Panc1 (cell line): ENCODE results near the gene MRAS. TPM values are rescaled to one million over a fixed set of nuclear protein-coding genes. Genes with fewer than 3 reads are reported as not detected.

Experiments used
- ATAC-seq: fragments of 200-7000 bp; cut with Tn5 transposase; 2 replicates; pipeline ENCODE4 v1.9.1; 2020; ENCODE audit warnings: mild to moderate bottlenecking, moderate library complexity
- BruUV-seq: library from RNA; stranded (reverse); fragments of 400-500 nt; replicated peaks from 2 replicates; lab custom pipeline; 2021; lab: Mats Ljungman, UMichigan
- CTCF ChIA-PET: fragments of 300-600 bp; sonication (Branson Sonifier 250); formaldehyde crosslinking; loops from one replicate; lab custom pipeline; 2022; ENCODE audit warnings: antibody characterized with exemption; lab: Charles Lee
- POLR2A ChIA-PET: fragments of 300-600 bp; sonication (Branson Sonifier 250); formaldehyde crosslinking; loops from one replicate; lab custom pipeline; 2022; ENCODE audit warnings: antibody characterized with exemption; lab: Charles Lee
- DNase-seq: peaks from one replicate; pipeline ENCODE4 v3.0.0-alpha.2; 2010; ENCODE audit warnings: low read depth, low spot score
- H3K27ac ChIP-seq: 2 replicates; pipeline ENCODE4 v1.5.1; 2011; ENCODE audit warnings: mild to moderate bottlenecking, low read length, inconsistent platforms
- H3K27me3 ChIP-seq: fragments of 200-500 bp; sonication (Bioruptor generic); 2 replicates; pipeline ENCODE4 v1.6.0; 2014; ENCODE audit warnings: low read length, inconsistent platforms; ENCODE audit not compliant: control insufficient read depth, insufficient read depth
- H3K36me3 ChIP-seq: fragments of 200-500 bp; sonication (Bioruptor generic); 2 replicates; pipeline ENCODE4 v1.5.1; 2014; ENCODE audit warnings: inconsistent platforms, mild to moderate bottlenecking, low read length, moderate library complexity; ENCODE audit not compliant: control insufficient read depth, insufficient read depth
- H3K4me1 ChIP-seq: 2 replicates; pipeline ENCODE4 v1.5.1; 2011; ENCODE audit warnings: inconsistent platforms, mild to moderate bottlenecking, low read length, moderate library complexity; ENCODE audit not compliant: control insufficient read depth, insufficient read depth
- H3K4me3 ChIP-seq, 2 experiments: 2 replicates each; pipeline ENCODE4 v1.5.1; 2011 to 2012; ENCODE audit warnings: low read depth in 2 of 2, low read length in 2 of 2, mild to moderate bottlenecking in 2 of 2, inconsistent platforms in 1 of 2, moderate library complexity in 1 of 2
- H3K9me3 ChIP-seq: fragments of 200-500 bp; sonication (Bioruptor generic); 2 replicates; pipeline ENCODE4 v1.5.1; 2014; ENCODE audit warnings: low read depth, mild to moderate bottlenecking, inconsistent platforms, low read length, moderate library complexity; ENCODE audit not compliant: control insufficient read depth, insufficient read depth
- POLR2AphosphoS5 ChIP-seq: IDR thresholded peaks from 2 replicates; pipeline ENCODE4 v1.6.1; 2012; ENCODE audit warnings: mild to moderate bottlenecking, low read depth, low read length, moderate library complexity
- SIN3A ChIP-seq: IDR thresholded peaks from 2 replicates; pipeline ENCODE4 v1.6.1; 2012; ENCODE audit warnings: low read depth, mild to moderate bottlenecking, low read length, moderate library complexity, borderline replicate concordance; ENCODE audit not compliant: insufficient read depth
- TCF7L2 ChIP-seq: IDR thresholded peaks from 2 replicates; pipeline ENCODE4 v1.6.1; 2011; ENCODE audit warnings: mild to moderate bottlenecking, low read depth, low read length, inconsistent platforms
- in situ Hi-C: cut with HindIII; loops from 2 replicates; pipeline ENCODE4 v1.10.0; 2016; ENCODE audit warnings: low sequenced_read_pairs, low pct_unique_long_range_greater_than_20kb
- intact Hi-C: fragments of 100-400 bp; cut with micrococcal nuclease; formaldehyde crosslinking; loops from one replicate; pipeline ENCODE4 v1.10.0; 2022; ENCODE audit not compliant: unreplicated experiment
- total RNA-seq: library from RNA; stranded (reverse); gene quantifications from one replicate; pipeline ENCODE4 v1.2.1, GENCODE V29; 2021; ENCODE audit not compliant: unreplicated experiment
- TF ChIP-seq, protein P1 (sequence below), 2 experiments: IDR thresholded peaks; 2 replicates each; pipeline ENCODE4 v1.6.1; 2011 to 2012; ENCODE audit warnings: low read depth in 2 of 2, control low read depth in 1 of 2, low read length in 1 of 2, mild to moderate bottlenecking in 1 of 2, moderate library complexity in 1 of 2; ENCODE audit not compliant: insufficient read depth in 1 of 2
- TF ChIP-seq, protein P2 (sequence below): fragments of 450-650 bp; IDR thresholded peaks from 2 replicates; pipeline ENCODE4 v1.5.1; 2017; ENCODE audit warnings: mild to moderate bottlenecking

The MRAS gene
- total RNA-seq, 1 experiment from 2014 or later: 14.2 TPM

DNA sequence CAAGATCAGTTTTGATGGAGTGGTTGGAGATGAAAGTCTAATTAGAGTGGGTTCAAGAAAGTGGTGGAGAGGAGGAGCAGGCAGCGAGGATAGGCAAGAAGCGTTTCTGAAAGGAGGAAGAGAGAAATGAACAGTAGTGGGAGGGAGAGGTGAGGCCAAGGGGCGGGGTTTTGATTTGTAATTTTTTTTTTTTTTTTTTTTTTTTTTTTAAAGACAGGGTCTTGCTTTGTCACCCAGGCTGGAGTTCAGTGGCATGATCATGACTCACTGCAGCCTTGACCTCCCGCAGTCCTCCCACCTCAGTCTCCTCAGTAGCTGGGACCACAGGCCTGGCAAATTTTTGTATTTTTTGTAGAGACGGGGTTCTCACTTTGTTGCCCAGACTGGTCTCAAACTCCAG lies 36.6 kb downstream of the MRAS start:
- no TSS peak for BruUV-seq
- POLR2A ChIA-PET: no interaction called here
- H3K36me3 ChIP-seq: no peaks in the 10 kb centered on the region
- in situ Hi-C loops: no loop called here
- intact Hi-C loops: no loop called here
- H3K27me3 ChIP-seq: no peaks in the 10 kb centered on the region
- DNase-seq: no peak
- ATAC-seq: no peak
- CTCF ChIA-PET: no interaction called here
- no peaks in the 10 kb centered on the region for H3K9me3 ChIP-seq
- H3K4me3 ChIP-seq: no peak overlapping the region
- H3K4me1 ChIP-seq: no peaks in the 10 kb centered on the region
- H3K27ac ChIP-seq: no peak overlapping the region
- TF ChIP-seq, protein P1, sequence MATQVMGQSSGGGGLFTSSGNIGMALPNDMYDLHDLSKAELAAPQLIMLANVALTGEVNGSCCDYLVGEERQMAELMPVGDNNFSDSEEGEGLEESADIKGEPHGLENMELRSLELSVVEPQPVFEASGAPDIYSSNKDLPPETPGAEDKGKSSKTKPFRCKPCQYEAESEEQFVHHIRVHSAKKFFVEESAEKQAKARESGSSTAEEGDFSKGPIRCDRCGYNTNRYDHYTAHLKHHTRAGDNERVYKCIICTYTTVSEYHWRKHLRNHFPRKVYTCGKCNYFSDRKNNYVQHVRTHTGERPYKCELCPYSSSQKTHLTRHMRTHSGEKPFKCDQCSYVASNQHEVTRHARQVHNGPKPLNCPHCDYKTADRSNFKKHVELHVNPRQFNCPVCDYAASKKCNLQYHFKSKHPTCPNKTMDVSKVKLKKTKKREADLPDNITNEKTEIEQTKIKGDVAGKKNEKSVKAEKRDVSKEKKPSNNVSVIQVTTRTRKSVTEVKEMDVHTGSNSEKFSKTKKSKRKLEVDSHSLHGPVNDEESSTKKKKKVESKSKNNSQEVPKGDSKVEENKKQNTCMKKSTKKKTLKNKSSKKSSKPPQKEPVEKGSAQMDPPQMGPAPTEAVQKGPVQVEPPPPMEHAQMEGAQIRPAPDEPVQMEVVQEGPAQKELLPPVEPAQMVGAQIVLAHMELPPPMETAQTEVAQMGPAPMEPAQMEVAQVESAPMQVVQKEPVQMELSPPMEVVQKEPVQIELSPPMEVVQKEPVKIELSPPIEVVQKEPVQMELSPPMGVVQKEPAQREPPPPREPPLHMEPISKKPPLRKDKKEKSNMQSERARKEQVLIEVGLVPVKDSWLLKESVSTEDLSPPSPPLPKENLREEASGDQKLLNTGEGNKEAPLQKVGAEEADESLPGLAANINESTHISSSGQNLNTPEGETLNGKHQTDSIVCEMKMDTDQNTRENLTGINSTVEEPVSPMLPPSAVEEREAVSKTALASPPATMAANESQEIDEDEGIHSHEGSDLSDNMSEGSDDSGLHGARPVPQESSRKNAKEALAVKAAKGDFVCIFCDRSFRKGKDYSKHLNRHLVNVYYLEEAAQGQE (IDR thresholded peaks at IDR 0.05; ENCODE audit: insufficient read depth in 1 of 2, low read depth in 2 of 2, low read length in 1 of 2): no peak
- no peak for TF ChIP-seq POLR2AphosphoS5
- no peak for TF ChIP-seq SIN3A
- no peak for TF ChIP-seq TCF7L2
- TF ChIP-seq, protein P2, sequence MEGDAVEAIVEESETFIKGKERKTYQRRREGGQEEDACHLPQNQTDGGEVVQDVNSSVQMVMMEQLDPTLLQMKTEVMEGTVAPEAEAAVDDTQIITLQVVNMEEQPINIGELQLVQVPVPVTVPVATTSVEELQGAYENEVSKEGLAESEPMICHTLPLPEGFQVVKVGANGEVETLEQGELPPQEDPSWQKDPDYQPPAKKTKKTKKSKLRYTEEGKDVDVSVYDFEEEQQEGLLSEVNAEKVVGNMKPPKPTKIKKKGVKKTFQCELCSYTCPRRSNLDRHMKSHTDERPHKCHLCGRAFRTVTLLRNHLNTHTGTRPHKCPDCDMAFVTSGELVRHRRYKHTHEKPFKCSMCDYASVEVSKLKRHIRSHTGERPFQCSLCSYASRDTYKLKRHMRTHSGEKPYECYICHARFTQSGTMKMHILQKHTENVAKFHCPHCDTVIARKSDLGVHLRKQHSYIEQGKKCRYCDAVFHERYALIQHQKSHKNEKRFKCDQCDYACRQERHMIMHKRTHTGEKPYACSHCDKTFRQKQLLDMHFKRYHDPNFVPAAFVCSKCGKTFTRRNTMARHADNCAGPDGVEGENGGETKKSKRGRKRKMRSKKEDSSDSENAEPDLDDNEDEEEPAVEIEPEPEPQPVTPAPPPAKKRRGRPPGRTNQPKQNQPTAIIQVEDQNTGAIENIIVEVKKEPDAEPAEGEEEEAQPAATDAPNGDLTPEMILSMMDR: no peak

DNA sequence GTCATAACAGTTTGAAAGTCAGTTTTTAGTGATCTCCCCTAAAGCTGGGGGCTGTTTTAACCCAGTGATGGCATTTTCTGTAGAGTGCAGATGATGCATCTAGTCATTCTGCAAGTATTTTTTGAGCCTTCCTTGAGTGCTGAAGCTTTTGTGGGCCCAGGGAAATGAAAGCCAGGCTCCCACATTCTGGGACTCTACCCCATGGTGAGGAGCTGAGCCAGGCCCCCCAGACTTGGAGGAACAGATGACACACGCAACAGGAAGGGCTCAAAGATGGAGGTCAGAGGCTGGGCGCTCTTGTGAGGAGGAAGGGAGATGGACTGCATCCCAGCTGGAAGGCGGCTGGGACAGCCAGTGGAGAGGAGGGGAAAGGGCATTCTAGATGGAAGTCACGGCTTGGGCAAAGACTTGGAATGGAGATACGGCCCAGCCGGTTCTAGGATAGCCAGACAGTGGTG lies 40.8 kb downstream of the MRAS start:
- Histone ChIP-seq H3K36me3 (no peaks in the 10 kb centered on the region), H3K4me1 (peaks cover 6% of the 10 kb centered on the region), H3K4me3 (no peak overlapping the region), H3K27ac (no peak overlapping the region), H3K27me3 (no peaks in the 10 kb centered on the region), H3K9me3 (no peaks in the 10 kb centered on the region)
- in situ Hi-C loops (no loop called here), intact Hi-C loops (no loop called here)
- no TSS peak for BruUV-seq
- DNase-seq (no peak), ATAC-seq (peak; percentile 22)
- CTCF ChIA-PET: no interaction called here
- TF ChIP-seq, protein P1 (IDR thresholded peaks at IDR 0.05; ENCODE audit: insufficient read depth in 1 of 2, low read depth in 2 of 2, low read length in 1 of 2): no peak
- TF ChIP-seq, protein P2: no peak
- TF ChIP-seq TCF7L2 (no peak), POLR2AphosphoS5 (no peak), SIN3A (no peak)
- POLR2A ChIA-PET: no interaction called here
